Astrocyte (in vitro differentiated cells and primary cell): ENCODE results near the gene PDZD2. TPM values are rescaled to one million over a fixed set of nuclear protein-coding genes. Genes with fewer than 3 reads are reported as not detected.
"Not testable (repeated sequence)": the region's sequence is repeated elsewhere in the genome, so short reads cannot be mapped to it uniquely, and the experiment has no call there.

ENCODE experiments used
- DNase-seq: peaks from one replicate; pipeline ENCODE4 v3.0.0-alpha.2; 2010; ENCODE audit warnings: low read depth
- FAIRE-seq: peaks from 2 replicates; lab custom pipeline; 2011; peaks lifted over from hg19 to GRCh38; lab: Jason Lieb, UNC
- H2AFZ ChIP-seq: 2 replicates; pipeline ENCODE4 v1.6.0; 2012; ENCODE audit warnings: low read depth, low read length, inconsistent platforms
- H3K27ac ChIP-seq: 2 replicates; pipeline ENCODE4 v1.5.1; 2011; ENCODE audit warnings: low read depth, low read length, inconsistent platforms
- H3K27me3 ChIP-seq: 2 replicates; pipeline ENCODE4 v1.6.0; 2011; ENCODE audit warnings: low read length, inconsistent platforms; ENCODE audit not compliant: insufficient read depth
- H3K36me3 ChIP-seq: 2 replicates; pipeline ENCODE4 v1.5.1; 2011; ENCODE audit warnings: low read length, inconsistent platforms; ENCODE audit not compliant: insufficient read depth
- H3K4me1 ChIP-seq: 2 replicates; pipeline ENCODE4 v1.5.1; 2011; ENCODE audit warnings: low read length, inconsistent platforms; ENCODE audit not compliant: insufficient read depth
- H3K4me2 ChIP-seq: 2 replicates; pipeline ENCODE4 v1.6.0; 2012; ENCODE audit warnings: low read length, inconsistent platforms
- H3K4me3 ChIP-seq: 2 replicates; pipeline ENCODE4 v1.5.1; 2011; ENCODE audit warnings: low read depth, mild to moderate bottlenecking, low read length, inconsistent platforms; ENCODE audit not compliant: insufficient read depth
- H3K79me2 ChIP-seq: 2 replicates; pipeline ENCODE4 v1.6.0; 2012; ENCODE audit warnings: mild to moderate bottlenecking, low read length, inconsistent platforms; ENCODE audit not compliant: insufficient read depth
- H3K9ac ChIP-seq: 2 replicates; pipeline ENCODE4 v1.6.0; 2012; ENCODE audit warnings: mild to moderate bottlenecking, low read length, inconsistent platforms
- H3K9me3 ChIP-seq: 2 replicates; pipeline ENCODE4 v1.5.1; 2012; ENCODE audit warnings: low read depth, mild to moderate bottlenecking, low read length, inconsistent platforms; ENCODE audit not compliant: insufficient read depth
- H4K20me1 ChIP-seq: 2 replicates; pipeline ENCODE4 v1.6.0; 2012; ENCODE audit warnings: low read length, inconsistent platforms; ENCODE audit not compliant: insufficient read depth
- H3K27ac Mint-ChIP-seq: one replicate; pipeline ENCODE4 v1.8.0; 2021; ENCODE audit warnings: mild to moderate bottlenecking, mixed read lengths; ENCODE audit not compliant: unreplicated experiment
- H3K27me3 Mint-ChIP-seq: one replicate; pipeline ENCODE4 v1.8.0; 2021; ENCODE audit warnings: low read depth, mixed read lengths; ENCODE audit not compliant: unreplicated experiment
- H3K36me3 Mint-ChIP-seq: one replicate; pipeline ENCODE4 v1.8.0; 2021; ENCODE audit warnings: low read depth, mixed read lengths; ENCODE audit not compliant: unreplicated experiment
- H3K4me1 Mint-ChIP-seq: one replicate; pipeline ENCODE4 v1.8.0; 2021; ENCODE audit warnings: low read depth, mixed read lengths; ENCODE audit not compliant: unreplicated experiment
- H3K4me3 Mint-ChIP-seq: one replicate; pipeline ENCODE4 v1.8.0; 2021; ENCODE audit warnings: mild to moderate bottlenecking, moderate library complexity, mixed read lengths; ENCODE audit not compliant: unreplicated experiment
- H3K9me3 Mint-ChIP-seq: one replicate; pipeline ENCODE4 v1.8.0; 2021; ENCODE audit warnings: mild to moderate bottlenecking, mixed read lengths; ENCODE audit not compliant: unreplicated experiment
- EZH2 ChIP-seq: IDR thresholded peaks from 2 replicates; pipeline ENCODE4 v1.6.1; 2012; ENCODE audit warnings: mild to moderate bottlenecking, low read length, inconsistent platforms; ENCODE audit not compliant: insufficient read depth
- total RNA-seq: library from RNA; stranded (reverse); gene quantifications from 2 replicates; pipeline ENCODE4 v1.2.1, GENCODE V29; 2021
- TF ChIP-seq, protein P1 (sequence below): IDR thresholded peaks from 2 replicates; pipeline ENCODE4 v1.5.1; 2011; ENCODE audit warnings: low read depth, mild to moderate bottlenecking, inconsistent platforms, low read length, moderate library complexity; ENCODE audit not compliant: insufficient read depth

Gene PDZD2
- total RNA-seq, 1 donor from 2014 or later, result 10.3 TPM

DNA sequence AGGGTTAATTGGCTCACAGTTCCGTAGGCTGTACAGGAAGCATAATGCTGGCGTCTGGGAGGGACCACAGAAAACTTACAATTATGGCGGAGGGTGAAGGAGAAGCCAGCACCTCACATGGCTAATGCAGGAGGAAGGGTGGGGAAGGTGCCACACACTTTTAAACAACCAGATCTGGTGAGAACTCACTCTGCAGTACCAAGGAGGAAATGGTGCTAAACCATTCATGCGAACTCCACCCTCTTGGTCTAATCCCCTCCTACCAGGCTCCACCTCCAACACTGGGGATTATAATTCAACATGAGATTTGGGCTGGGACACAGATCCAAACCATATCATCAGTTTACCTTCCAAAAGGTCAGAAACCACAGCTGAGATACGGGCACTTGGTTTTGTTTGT, 122.9 kb downstream of the PDZD2 start:
- no peaks in the 10 kb centered on the region for H4K20me1 ChIP-seq
- no peaks in the 10 kb centered on the region for H3K79me2 ChIP-seq
- no peak overlapping the region for H2AFZ ChIP-seq
- Mint-ChIP-seq H3K36me3 (no peaks in the 10 kb centered on the region), H3K4me3 (no peak overlapping the region), H3K27ac (no peak overlapping the region), H3K4me1 (no peaks in the 10 kb centered on the region), H3K9me3 (peaks cover 4% of the 10 kb centered on the region), H3K27me3 (no peaks in the 10 kb centered on the region)
- no peak overlapping the region for H3K9ac ChIP-seq
- H3K27ac ChIP-seq, result no peak overlapping the region
- no peaks in the 10 kb centered on the region for H3K9me3 ChIP-seq
- no peak for TF ChIP-seq EZH2
- TF ChIP-seq, protein P1, sequence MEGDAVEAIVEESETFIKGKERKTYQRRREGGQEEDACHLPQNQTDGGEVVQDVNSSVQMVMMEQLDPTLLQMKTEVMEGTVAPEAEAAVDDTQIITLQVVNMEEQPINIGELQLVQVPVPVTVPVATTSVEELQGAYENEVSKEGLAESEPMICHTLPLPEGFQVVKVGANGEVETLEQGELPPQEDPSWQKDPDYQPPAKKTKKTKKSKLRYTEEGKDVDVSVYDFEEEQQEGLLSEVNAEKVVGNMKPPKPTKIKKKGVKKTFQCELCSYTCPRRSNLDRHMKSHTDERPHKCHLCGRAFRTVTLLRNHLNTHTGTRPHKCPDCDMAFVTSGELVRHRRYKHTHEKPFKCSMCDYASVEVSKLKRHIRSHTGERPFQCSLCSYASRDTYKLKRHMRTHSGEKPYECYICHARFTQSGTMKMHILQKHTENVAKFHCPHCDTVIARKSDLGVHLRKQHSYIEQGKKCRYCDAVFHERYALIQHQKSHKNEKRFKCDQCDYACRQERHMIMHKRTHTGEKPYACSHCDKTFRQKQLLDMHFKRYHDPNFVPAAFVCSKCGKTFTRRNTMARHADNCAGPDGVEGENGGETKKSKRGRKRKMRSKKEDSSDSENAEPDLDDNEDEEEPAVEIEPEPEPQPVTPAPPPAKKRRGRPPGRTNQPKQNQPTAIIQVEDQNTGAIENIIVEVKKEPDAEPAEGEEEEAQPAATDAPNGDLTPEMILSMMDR, result no peak
- FAIRE-seq (no peak), DNase-seq (no peak)
- H3K4me1 ChIP-seq, result no peaks in the 10 kb centered on the region
- no peaks in the 10 kb centered on the region for H3K36me3 ChIP-seq
- peaks cover 3% of the 10 kb centered on the region for H3K27me3 ChIP-seq
- no peak overlapping the region for H3K4me3 ChIP-seq
- no peak overlapping the region for H3K4me2 ChIP-seq

DNA sequence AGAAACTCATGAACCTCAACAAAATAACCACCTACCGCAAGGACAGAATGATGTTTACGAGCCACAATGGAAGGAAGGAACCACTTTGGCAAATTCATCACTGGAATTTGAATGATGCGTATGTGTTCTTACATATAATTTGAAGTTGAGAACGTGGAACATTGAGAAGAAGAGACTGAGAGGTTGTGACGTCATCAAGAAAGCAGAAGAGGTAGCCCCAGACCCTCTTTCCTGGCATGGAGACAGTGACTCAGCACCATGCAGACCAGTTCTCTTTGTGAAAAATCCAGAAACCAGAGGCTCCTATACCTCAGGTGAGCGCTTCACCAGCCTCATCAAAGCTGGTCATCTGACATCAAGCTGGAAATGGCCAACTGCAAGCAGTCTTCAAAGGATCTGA, 124.5 kb downstream of the PDZD2 start:
- H3K4me2 ChIP-seq, result no peak overlapping the region

DNA sequence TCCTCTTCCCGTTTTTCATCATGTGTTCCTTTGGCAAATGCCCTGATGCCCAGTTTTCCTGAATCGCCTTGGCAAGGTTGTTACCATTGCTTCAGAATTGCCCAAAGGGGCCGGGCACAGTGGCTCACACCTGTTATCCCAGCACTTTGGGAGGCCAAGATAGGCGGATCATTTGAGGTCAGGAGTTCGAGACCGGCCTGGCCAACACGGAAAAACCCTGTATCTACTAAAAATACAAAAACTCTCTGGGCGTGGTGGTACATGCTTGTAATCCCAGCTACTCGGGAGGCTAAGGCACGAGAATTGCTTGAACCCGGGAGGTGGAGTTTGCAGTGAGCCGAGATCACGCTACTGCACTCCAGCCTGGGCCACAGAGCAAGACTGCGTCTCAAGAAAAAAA, 125.8 kb downstream of the PDZD2 start:
- not testable (repeated sequence) for H3K27ac ChIP-seq, H3K9ac ChIP-seq, H3K4me2 ChIP-seq, H4K20me1 ChIP-seq, H3K27me3 Mint-ChIP-seq, H2AFZ ChIP-seq, H3K9me3 ChIP-seq, H3K9me3 Mint-ChIP-seq, H3K36me3 Mint-ChIP-seq, DNase-seq, H3K27me3 ChIP-seq, H3K4me3 Mint-ChIP-seq, H3K79me2 ChIP-seq, H3K36me3 ChIP-seq, H3K27ac Mint-ChIP-seq, H3K4me1 Mint-ChIP-seq, H3K4me1 ChIP-seq, FAIRE-seq, H3K4me3 ChIP-seq

More for the DNA sequence above, 124.5 kb downstream of the PDZD2 start:
- H3K36me3 ChIP-seq, result no peaks in the 10 kb centered on the region
- H3K9me3 ChIP-seq, result no peaks in the 10 kb centered on the region
- DNase-seq (no peak), FAIRE-seq (no peak)
- no peak overlapping the region for H3K27ac ChIP-seq
- Mint-ChIP-seq H3K4me3 (no peak overlapping the region), H3K36me3 (no peaks in the 10 kb centered on the region), H3K27me3 (peaks cover 6% of the 10 kb centered on the region), H3K27ac (no peak overlapping the region), H3K9me3 (peaks cover 4% of the 10 kb centered on the region), H3K4me1 (no peaks in the 10 kb centered on the region)
- H2AFZ ChIP-seq, result no peak overlapping the region
- peaks cover 3% of the 10 kb centered on the region for H3K27me3 ChIP-seq
- H4K20me1 ChIP-seq, result no peaks in the 10 kb centered on the region
- H3K79me2 ChIP-seq, result no peaks in the 10 kb centered on the region
- H3K4me1 ChIP-seq, result no peaks in the 10 kb centered on the region
- no peak overlapping the region for H3K9ac ChIP-seq
- no peak for TF ChIP-seq EZH2
- TF ChIP-seq, protein P1, result no peak
- no peak overlapping the region for H3K4me3 ChIP-seq
